ENCODE measurements around the gene CSF1.

CSF1 gene

DNA sequence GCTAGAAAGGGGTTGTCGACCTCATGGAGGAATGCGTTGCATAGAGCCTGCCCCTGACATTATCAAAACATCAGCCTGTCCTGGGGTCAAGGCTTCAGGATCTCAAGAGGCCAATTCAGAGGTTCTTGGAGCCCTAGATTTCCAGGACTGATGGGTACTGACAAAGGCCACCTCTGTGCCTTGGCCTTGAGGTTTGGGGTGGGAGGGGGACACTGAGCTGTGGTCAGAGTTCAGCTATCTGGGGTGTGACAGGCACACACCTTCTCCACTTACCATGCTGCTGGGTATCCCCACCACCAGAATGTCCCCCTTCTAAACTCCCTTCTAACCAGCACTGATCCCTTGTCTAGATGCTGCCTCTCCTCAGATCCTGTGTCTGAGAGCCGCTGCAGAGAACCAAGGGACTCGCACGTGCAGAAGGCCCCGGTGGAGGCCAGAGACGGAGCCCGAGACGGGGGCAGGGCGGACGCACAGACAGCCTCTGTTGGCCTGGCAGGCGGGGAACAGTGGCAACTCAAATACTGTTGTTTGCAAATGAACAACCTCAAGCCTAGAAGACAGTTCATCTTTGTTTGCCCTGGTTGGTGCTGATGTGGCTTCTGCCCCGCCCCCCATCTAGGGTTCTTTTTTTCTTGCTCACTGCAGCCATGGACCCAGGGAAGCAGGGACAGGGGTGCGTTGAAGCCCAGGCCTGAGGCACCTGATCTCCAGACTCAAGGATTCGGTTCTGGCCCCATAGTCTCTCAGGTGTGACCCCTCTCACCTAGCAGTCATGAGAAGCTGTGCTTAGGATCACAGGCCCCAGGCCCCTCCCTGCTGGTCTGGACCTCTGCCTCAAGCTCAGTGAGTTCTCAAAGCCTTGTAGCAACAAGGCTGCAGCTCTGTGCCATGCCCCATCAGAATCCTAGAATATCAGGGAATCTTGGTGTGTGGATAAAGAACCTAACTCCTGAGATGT is 28.1 kb upstream of the CSF1 start:
- DNase-seq (ENCODE audit: low read depth) = no peak

DNA sequence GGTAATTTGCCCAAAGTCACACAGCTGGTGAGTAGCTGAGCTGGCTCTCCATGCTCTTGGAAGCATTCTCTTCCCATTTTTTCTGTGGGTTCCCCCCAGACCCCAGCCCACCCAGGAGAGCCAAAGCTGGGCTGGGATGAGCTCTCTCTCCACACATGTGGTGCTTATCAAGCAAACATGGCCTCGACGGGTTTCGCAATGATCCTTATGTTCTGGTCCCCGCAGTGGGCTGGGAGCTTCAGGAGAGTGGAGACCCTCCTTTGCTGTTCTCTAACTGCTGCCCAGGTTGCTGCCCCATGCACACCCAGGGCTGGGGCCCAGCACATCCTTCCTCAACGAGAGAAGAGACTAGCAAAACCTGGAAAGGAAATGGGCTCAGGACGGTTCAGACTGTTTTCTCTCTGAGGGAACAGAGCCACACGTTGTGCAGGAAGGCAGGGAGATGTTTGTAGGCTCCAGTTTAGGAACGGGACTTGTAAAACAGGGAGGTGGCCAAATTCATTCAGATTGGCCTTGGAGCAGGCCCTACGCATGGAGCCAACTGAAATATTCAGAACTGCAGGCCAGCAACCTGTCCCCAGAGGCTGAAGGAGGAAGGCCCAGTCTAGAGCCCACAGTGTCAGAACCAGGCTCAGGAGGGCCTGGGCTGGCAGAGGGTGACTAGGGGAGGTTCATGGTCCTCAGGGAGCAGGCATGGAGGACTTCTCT is 27.2 kb upstream of the CSF1 start:
- DNase-seq (ENCODE audit: low read depth) = no peak

DNA sequence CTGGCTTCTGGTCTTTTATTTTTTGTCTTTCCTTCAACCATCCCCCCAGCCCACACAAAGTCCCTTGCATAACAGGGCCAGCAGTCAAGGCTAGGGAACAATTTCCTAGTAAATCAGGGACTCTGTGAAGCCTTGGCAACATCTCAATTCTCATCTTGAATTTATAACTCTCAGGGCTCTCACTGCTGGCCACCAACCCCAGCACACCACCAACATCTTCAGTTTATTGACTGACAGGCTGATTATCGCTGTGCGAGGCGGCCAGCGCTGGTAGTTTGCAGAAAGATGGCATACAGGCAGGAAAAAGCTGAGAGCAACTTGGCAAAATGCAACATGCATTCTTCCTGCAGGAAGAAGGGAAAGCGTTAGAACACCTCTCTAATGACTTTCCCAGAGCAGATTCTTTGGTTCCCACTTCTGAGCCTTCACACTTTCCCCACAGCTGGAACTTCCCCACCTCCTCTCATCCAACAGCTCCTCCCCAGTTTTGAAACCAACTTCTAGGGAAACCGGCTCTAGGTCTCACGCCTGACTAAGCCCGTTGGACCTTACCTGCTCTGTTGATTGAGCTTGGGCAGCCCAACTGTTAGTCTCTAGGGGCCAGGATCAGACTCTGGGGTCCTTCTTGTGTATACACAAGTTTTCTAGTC is 26.3 kb upstream of the CSF1 start:
- no peak for DNase-seq (ENCODE audit: low read depth)

DNA sequence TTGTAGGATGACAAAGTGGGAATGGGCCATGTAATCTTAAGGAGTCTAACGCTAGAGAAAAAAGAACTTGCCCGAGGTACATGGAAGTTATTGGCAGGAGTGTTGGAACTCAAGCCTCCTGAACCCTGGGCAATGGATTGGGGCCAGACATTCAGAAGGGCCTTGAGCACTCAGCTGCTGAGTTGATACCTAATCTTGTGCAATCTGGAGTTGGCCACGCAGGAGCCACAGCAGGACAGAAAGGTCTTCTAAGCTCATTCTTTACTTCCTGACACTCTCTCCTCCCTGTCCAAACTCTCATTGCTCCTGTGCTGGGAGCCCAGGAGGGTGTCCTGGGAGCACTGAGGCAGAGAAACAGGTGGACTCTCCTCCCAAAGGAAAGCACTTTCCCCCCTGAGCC is 25.1 kb upstream of the CSF1 start:
- no peak for DNase-seq (ENCODE audit: low read depth)

DNA sequence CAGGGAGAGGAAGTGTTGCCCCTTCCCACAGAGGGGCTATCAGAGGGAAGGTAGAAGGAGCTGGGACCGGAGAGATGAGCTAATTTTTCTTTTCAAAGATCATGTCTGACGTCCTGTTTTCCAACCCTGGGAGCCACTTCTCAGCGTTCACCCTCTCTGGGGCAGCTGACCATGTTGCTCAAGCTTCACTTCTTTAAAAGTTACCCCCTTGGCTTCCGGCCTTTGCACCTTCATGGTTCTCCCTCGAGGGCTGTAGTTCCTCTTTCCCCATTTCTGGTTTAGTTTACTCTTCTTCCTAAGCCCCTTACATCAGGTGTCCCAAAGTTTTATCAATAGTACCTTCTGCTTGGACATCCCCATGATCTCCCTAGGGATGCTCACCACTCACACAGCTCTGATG is 23.8 kb upstream of the CSF1 start:
- no peak for DNase-seq (ENCODE audit: low read depth)

DNA sequence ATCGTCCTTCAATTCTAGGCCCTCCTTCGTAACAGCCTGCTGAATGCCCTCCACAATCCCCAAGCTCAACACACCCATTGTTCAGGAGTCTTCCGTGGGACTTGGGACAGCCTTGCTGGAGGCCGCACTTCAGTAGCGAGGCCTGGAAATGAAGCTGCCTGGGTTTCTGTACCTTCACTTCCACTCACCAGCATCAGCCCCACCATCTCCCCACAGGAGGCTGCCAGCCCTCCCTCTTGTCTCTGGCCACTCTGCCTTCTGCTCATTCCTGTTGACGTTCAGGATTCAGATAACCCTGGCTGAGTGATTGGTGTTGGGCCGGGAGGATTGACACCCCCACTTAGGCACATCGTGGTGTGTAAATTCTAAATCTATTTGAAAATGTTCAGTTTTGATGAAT is 23.4 kb upstream of the CSF1 start:
- no peak for DNase-seq (ENCODE audit: low read depth)

DNA sequence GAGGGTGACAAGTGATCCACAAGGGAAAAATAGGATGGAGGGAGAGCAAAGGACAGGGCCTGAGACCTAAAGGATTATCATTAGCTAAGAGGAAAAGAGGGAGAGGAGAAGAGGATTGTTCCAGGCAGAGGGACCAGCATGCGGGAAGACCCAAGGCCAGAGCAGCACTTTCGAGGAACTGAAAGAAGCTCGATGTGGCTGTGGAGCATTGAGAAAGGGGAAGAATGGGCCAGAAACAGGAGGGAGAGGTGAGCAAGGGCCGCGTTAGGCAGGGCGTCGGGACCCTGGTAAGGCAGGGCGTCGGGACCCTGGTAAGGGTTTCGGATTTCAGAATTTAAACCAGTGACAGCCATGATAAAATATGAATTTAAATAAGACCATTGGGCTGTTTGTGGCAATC is 22.8 kb upstream of the CSF1 start:
- DNase-seq (ENCODE audit: low read depth) = no peak

DNA sequence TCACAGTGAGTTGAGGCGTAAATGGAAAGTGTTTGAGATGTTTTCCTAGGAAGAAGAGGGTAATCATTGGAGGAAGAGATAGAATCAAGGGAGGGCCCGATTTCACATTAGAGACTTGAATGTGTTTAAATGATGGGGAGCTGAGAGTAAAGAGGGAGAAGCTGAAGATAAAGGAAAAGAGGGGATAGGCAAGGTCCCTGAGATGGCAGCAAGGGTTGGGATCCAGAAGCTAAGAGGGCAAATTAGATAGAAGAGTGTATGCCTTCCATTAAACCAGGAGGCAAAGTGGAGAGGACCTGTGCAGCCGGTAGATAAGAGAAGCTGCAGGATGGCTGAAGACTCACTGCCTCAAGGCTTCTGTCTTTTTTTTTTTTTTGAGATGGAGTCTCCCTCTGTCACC is 21.6 kb upstream of the CSF1 start:
- DNase-seq (ENCODE audit: low read depth) = no peak

DNA sequence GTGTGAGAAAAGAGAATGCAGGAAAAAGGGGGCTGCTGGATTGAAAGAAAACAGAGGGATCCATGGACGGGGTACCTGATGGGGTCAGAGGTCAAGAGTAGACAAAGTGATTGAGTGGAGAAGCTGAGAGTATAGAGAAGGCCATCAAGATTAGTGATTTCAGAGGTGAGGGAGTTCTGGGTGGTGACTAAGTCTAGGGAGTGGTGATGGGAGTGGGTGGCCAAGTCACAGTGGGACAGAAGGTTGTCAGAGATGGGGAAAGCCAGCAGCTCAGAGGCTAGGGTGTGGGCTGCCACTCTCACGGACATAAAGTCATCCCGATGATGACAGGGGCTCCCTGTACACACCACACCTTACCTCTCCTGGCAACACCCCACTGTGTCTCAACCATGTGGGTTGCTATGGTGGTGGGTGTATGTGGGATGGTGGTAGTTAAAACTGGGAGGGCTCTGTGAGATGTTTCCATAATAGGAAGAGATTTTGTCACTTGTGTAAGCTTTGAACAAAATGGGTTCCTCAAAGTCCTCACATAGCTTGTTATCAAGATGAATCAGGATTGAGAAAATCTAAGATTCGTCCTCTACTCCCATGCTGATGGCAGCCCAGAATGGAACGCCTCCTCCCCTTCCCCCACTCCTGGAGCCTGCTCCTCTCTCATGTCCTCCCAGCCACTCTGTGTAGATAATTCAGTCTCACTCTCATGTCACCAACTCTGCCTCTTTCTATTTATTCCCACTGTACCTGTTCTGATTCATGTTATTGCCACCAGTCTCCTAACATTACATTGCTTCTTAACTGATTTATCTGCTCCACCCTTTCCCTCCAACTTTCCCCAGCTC is 20.3 kb upstream of the CSF1 start:
- DNase-seq (ENCODE audit: low read depth) = no peak

DNA sequence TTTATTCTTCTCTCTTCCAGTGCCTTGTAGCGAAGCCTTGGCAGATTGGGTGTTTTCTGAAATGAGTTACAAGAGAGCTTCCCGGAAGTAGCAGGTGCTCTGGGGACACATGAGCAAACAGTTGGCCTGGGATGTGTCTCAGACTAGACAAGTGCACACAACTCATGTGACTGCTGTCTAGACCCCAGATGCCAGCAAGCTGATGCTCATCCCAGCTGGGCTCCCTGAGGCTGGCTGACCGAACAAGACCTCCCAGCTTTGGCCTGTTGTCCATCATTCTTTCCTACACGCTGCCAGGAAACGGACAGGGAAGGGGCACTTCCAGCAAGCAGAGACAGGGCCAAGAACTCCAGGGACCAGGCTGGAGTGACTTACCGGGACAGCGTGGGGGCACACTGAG is 18.7 kb upstream of the CSF1 start:
- DNase-seq (ENCODE audit: low read depth) = no peak

DNA sequence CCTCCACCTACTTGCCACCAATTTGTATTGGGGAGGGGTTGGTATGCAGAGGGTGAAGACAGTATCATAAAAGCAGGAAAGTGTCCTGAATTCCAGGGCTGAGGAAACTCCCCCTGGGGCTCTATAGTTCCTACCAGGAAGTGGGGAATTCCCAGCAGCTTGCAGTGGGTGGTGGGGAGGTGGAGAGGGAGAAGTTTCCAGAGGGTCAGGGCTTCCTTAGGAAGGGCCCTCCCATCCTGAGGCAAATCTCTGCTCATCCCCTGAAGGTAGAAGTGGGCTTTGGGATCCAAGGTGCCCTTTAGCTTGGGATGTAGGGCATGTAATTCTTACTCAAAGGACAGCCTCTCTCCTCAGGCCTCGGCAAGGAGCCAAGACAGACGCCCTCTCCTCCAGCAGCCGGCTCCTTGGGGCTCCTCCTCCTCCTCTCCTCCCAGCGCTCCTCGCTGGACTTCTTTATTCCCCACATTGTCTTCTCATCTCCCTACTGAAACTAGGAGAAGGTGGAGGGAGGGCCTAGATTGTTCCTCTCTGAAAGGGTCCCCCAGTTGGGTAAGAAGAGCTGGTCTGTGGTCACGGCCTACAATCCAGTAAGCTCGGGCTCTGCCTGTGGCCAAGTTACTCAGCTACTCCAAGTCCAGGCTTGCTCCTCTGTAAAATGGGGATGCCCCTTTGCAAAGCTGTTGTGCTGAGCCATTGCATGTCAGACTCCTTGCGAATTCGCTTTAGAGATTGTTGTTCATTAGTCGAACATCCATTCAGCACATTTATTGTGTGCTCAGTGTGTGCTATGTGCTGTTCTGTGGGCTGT is 17.9 kb upstream of the CSF1 start:
- DNase-seq (ENCODE audit: low read depth) = no peak

DNA sequence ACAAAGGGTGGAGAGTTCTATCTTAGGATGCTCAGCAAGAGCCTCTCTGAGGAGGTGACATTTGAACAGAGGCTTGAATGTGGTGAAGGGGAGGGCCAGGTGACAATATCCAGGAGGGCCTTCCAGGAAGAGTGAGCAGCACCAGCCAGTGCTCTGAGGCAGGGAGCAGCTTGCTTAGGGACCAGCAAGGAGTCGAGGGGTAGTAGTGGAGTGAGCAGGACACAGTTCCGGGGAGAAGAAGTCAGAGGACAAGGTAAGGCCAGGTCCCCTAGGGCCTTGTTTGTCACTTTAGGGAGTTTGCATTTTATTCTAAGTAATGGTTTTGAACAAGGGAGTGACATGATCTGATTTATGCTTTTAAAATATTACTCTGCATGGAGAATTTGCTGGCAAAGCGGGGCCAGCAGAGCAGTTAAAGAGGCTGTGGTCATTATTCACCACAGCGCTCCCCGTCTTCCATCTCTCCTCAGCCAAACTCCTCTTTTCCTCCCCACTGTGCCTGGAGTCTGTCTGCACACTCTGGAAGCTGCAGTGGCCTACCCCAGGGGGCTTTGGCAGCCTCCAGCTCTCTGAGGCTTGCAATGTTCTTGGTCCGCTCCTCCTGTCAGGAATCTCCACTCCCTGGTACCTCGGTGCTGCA is 17.0 kb upstream of the CSF1 start:
- no peak for DNase-seq (ENCODE audit: low read depth)

DNA sequence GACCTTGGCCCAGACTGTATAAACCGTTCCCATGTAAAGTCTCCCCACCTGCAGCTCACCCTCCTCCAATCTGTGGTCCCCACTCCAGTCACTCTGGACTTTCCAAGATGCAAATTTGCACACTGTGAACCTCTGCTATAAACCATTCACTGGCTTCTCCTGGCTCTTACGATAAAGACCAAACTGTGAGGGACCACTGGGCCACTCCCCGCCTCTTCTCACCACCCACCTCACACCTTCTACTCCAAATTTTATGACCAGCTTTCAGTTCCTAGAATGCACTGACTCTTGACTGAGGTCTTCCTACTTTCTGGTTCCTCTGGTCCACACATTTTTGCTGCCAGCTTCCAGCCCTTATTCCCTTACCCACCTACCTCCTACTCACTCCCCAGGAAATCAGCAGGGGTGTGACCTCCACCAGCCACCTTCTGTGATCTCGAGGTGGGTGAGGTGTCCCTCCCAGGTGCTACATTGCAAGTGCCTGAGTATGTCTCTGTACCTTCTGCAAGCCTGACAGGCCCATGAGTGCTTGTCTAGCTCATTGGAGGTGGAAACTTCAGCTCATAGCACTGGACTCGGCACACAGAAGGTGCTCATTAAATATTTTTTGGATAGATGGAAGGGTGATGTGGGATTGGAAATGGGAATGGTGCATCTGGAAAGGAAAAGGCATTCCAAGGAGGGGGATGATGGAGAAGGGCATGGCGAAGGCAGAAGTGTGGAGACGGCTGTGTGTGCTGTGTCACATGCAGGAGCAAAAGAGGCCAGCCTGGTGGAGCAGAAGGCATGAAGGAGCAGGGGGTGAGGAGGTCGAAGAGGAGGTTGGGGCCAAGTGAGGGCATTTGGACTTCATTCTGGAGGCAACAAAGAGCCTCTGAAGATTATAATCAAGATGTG is 15.6 kb upstream of the CSF1 start:
- no peak for DNase-seq (ENCODE audit: low read depth)

DNA sequence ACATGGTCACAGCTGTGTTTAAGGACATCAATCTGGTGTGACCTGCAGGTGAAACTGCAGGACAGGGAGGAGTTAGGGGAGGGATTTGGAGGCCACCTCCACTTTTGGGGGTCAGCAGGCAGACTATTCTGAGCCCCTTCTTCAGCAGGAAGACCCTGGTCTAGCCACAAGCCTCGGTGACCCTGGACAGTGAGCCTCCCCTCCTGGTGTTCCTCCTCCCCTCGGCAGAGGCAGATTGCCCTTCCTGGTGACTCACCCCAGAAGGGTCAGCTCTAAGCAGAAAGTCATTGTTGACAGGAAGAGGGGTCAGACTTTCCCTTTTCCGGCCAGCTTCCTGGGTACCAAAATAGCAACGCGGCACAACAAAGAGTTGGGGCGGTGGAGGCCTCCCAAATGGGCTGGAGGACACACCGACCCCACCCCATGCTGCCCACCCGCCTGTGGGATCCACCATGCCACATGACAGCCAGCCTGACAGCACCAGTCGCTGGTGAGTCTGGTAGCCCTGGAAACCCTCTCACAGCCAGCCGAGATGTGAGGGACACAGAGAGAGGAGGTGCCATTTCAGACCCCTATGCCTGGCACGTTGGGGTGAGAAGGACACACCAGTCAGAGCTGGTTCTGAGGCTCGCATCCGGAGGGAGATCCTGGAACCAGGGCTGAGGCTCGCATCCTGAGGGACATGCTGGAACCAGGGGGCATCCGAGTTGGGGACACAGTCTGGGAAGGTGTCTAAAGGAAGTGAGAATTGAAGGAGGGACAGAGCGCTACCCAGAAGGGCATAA is 14.7 kb upstream of the CSF1 start:
- DNase-seq (ENCODE audit: low read depth) = no peak

DNA sequence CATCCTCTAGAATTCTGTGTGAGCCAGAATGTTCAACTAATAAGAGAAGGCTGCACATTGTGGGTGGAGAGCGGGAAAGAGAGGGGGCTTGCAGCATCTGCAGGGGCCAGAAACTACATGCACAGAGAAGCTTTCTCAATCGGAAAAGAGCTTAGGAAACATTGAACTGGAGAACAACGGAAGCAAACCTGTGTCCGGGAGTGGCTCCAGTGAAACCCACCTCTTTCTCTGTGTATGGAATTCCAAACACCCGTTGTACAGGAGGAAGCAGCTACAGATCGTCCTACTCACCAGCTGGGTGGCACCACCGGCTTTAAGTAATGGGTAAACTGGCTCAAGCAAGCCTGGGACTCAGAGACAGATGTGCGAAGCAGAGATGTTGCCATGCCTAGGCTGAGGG is 14.0 kb upstream of the CSF1 start:
- DNase-seq (ENCODE audit: low read depth) = no peak

DNA sequence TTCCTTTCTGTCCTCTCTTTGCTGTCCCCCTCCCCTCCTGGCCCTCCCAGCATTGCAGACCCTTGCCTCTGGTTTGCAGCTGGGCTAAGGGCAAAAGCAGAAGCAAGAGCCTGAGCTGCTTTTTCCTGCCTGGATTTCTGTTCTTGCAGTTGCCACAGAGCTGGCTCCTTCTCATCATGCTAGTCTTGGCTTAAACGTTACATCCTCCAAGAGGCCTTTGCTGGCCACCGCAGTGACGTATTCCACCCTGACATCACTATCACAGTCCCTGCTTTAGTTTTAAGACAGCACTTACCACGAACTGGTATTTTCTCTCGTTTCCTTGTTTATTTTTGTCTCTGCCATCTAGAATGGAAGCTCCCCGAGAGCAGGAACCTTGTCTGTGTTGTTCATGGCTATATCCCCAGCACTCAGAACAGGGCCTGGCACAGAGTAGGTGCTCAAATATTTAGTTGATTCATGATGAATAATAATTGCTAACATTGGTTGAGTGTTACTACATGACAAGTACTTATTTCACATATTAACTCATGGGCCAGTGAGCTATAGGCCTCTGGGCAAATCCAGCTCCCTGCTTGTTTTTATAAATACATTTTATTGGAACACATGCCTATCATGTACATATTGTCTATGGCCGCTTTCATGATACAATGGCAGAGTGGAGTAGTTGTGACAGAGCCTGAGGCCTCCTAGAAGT is 13.2 kb upstream of the CSF1 start:
- no peak for DNase-seq (ENCODE audit: low read depth)

DNA sequence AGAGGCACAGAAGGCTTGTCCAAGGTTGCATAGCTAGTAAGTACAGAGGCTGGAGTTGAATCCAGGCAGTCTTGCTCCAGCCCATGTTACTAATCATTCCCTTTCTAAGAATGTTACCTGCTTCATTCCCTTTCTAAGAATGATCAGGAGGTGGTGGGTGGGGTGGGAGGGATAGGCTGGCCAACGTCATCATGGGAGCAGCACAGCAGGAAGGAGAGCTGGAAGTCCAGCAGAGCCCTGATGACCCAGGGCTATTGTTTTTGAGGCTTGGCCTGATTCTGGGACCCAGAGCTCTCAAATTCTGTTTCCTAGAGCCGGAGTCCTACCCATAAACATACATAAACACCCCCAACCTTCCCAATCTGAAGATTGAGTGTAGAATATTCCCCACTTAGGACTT is 11.8 kb upstream of the CSF1 start:
- no peak for DNase-seq (ENCODE audit: low read depth)

DNA sequence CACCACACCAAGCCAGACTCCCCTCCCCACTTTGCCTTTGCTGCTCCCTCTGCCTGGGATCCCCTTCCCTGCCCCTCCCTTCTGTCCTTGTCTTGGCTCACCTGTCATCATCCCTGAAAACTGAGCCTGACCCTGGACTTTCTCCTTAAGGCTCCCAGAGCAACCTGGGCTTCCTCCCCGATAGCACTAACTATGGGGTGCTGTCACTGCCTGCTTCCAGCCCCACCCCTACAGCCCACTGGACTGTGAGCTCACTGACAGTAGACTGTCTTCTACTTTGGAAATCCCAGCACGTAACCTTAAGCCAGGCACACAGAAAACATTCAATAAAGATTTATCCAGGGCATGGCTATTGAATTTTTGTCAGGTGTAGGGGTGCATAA is 9.5 kb upstream of the CSF1 start:
- DNase-seq (ENCODE audit: low read depth) = no peak

All from non-pigmented ciliary epithelial cell (primary cell).